NCI-H510A (cell line): ENCODE measurements around the gene EVA1C.
"Not testable (repeated sequence)": the region's sequence is repeated elsewhere in the genome, so short reads cannot be mapped to it uniquely, and the experiment has no call there.

ENCODE experiments used
- DNase-seq: peaks from one replicate; lab custom pipeline; 2025; lab: John Stamatoyannopoulos, UW

The EVA1C gene

DNA sequence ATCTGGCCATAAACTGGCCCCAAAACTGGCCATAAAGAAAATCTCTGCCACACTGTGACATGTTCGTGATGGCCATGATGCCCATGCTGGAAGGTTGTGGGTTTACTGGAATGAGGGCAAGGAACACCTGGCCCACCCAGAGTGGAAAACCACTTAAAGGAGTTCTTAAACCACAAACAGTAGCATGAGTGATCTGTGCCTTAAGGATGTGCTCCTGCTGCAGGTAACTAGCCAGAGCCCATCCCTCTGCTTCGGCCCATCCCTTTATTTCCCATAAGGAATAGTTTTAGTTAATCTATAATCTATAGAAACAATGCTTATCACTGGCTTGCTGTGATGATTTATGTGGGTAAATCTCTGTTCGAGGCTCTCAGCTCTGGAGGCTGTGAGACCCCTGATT lies 50.1 kb downstream of the EVA1C start:
- not testable (repeated sequence) for DNase-seq

DNA sequence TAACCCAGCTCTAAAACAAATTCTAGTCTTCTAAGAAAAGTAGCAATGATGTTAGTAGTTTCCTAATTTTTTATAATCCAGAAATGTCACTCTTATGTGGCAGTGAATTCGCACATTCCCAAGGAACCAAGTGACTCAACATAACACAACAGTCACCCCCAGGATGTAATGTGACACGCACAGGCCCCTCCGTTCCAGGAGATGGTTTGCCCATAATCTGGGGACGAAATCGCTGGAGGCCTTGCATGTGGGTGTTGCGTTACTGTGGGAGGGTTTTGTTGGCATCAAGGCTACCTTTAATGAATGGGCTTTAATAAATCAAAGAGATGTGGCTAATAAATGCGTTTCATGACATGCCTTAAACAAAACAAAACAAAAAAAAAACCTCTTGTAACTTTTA lies 50.9 kb downstream of the EVA1C start:
- no peak for DNase-seq

DNA sequence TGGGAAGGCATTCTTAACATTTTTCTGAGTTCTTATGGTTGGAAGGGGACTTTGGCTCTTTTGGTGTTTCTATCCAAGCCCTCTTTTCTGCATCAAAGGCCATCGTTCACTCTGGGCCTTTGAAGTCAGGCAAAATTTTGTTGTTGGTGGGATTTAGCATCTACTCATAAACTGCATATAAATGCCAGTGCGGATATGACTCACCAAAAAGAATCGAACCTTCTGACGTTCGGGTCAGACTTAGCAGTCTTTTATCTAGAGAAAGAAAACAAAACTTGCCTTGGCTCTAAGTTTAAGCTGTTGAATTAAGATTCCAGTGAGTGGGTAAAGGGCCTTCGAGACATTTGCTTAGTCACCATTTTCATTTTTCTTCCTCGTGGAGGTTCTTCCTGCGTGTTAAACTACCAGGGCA lies 51.4 kb downstream of the EVA1C start:
- no peak for DNase-seq

DNA sequence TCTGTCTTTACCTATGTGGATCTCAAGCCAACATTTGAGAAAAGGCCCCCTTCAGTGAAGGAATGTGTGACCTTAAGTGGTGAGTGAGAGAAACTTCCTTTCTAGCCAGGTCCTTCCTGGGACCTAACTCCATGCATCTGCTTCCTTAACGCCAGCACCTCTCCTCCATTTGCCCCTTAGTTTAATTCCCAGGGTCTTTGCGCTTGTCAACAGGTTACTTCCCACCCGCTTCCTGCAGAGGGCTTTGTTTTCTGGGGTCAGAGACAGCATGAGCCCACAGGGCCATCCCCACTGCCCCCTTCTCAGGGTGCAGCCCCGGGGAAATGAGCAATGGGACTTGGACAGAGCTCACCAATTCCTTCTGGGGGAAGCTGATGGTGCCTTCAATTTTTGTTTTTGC lies 54.8 kb downstream of the EVA1C start:
- no peak for DNase-seq

DNA sequence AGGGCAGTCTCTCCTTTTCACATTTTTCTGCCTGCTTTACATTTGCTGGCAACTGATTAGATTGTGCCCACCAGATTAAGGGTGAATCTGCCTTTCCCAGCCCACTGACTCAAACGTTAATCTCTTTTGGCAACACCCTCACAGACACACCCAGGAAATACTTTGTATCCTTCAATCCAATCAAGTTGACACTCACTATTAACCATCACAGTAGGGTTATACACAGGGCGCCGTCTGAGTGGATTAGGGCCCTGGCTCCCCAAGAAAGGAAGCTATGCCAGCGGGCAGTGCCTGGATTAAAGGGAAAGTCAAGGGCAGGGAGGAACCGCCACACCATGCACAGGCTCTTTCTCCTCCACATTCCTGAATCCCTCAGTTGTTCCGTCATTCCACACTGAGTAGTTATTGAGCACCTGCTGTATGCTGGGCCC lies 56.2 kb downstream of the EVA1C start:
- no peak for DNase-seq

DNA sequence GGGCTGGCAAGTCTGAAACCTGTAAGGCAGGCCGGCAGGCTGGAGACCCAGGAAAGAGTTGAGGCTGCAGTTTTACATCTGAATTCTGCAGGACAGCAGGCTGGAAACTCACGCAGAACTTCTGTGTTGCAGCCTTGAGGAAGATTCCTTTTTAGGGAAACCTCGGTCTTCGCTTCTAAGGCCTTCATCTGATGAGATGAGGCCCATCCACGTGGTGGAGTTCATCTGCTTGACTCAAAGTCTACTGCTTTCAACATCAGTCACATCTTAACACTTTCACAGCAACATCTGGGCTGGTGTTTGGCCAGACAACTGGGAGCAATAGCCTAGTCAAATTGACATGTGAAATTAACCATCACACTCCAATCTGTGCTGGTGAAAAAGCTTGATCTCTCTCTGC lies 57.1 kb downstream of the EVA1C start:
- no peak for DNase-seq

DNA sequence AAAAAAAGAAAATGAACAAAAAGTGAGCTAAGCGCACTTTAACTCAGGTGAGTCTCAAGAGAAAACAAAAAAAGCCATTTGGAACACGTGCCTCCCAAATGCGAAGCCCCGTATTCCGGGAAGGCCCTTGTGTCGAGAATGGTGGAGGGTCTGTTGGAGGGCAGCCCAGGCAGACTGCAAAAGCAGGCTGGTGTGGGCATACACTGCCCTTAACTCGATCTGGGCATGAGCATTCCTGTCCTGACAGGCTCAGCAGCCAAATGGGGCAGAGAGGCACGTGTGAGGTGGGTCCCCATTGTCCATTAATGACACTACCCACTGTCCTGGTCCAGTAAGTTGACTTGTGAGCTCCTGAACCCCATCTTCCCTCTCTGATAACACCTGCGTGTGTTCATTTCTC lies 57.7 kb downstream of the EVA1C start:
- DNase-seq: no peak

DNA sequence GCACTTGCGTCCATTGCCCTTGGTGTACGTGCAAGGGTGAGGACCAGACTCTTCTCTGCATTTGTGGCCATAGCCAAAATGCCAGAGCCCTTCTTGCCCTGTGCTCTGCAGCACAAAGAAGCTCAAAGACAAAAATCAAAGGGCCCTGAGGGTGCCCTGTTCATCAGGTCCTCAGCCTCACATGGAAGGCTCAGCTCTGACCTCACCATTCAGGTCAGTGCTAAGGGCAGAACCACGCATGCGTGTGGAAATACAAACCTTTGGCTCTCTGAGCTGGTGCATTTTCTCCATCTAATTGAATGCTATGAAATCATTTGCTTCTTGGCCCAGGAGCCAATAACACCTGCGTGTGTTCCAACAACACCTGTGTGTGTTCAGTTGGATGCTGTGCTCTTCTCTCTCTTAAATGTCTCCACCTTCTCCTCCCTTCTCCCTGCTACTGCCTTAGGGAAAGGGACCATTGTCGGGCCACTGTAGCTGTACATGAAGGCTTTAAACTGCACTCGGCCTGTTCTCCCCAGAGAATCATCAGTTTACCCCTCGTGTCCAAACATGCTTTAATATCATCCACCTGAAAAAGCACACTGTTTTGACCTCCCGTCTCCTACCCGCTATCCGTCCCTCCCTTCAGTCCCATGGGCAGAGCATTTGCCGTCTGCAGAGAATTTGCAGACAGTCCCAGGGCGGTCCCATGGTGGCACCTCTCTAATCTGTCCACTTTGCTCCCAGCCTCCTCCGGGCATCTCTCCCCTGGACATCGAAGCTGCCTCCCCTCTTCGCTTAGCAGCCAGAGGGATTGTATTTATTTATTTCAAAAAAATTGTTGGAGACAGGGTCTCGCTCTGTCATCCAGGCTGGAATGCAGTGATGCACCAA lies 60.6 kb downstream of the EVA1C start:
- no peak for DNase-seq

DNA sequence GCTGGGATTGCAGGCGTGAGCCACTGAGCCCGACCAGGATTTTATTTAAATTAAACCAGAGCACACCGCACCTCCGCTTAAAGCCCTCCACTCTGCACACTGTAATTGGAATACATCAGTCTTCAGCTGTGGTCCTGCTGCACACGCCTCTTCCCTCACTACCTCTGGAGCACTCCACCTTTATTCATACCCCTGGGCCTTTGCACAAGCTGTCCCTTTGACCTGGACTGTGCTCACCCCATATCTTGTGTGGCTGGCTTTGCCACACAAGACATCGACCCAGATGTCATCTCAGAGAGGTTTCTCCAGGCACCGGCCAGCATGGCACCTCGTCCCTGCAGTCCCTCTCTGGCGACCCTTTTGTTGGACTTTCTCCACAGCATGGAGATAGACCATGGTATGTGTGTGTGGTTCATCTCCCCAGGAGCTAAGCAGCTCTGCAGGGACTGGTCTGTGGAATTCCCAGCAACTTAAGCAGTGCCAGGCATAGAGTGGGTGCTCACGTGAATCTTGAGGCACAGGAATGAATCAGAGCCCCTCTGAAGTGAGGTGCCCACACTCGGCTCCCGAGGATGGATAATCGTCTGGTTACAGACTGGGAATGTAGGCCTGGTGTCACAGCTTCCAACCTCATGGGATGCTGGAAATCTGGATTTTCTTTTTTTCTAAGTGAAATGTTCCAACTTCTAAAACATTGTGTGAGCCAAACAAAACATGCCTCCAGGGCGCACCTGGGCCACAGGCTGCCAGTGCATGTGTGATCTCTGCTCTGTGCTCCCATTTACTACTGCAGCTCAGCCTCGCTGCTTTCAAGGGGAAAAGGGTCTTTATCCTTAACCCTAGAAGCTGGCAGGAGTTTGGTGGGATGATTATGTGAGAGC lies 61.9 kb downstream of the EVA1C start:
- DNase-seq: no peak

DNA sequence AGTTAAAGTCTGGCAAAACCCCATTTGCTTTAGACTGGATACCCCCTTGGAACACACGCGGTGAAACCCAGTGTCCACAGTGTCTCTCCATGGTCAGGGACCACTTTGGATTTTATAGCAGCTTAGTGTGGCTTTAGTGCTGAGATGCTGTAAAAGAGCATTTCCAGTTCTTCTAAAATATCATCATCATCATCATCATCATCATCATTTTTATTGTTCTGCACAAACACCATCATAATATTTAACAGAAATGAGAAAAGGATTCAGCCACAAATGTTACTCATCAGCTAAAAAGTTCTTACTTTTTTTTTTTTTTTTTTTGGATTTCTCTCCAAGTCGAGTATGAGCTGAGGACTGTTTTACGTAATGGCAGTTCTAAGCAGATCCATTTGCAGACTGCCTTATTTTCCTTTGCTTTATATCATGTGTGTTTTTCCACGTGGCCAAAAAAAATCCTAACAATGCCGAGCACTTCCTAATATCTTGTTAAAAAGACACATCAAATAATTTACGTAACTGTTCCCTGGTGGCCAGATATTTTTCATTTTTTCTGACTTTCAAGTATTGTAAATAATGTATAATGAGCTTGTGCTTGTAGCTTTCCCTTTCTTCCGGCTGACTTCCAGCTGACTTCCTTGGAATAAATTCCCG lies 62.8 kb downstream of the EVA1C start:
- no peak for DNase-seq

DNA sequence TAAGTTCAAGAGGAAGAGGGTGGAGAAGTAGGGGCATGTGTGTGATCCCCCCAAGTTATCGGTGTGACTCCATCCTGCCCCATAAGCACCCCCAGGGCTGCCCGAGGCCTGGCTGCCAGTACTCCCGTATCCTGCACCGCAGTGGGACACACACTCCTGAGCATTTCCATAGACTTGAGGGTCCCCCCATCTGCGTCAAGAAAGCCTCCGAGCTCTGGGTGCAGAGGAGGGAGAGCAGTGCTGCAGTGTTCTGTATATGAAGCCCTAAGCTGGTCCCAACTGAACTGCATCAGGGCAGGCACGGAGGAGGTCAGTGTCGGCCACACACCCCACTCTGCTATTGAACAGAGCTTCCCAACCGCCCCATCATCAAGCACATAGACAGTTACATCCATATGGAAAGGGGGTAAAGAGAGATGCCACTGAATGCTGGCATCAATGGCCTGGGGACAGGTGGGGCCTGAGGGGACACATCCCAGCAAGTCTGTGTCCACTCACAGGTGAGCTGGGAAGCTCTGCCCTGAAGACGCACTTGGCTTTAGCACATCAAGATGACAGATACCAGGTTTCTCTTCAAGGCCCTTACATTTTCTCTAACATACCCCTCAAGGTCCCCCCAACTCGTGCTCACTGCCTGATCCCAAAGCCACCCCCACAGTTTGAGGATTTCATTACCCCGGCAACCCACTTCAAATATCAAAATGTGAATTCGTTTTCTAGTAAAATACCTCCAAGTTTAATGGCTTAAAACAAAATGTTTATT lies 64.3 kb downstream of the EVA1C start:
- no peak for DNase-seq

DNA sequence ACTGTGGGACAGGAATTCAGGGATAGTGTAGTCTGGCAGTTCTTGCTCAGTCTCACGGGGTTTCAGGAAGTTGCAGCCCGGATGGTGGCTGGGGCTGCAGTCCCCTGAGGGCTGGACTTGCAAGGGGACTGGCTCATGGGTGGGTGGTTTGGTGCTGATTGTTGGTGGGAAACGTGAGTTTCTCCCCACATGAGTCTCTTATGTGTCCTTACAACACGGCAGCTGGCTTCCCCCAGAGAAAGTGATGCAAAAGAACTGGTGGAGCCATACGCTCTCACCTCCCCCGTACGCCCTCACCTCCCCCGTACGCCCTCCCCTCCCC lies 64.9 kb downstream of the EVA1C start:
- no peak for DNase-seq

DNA sequence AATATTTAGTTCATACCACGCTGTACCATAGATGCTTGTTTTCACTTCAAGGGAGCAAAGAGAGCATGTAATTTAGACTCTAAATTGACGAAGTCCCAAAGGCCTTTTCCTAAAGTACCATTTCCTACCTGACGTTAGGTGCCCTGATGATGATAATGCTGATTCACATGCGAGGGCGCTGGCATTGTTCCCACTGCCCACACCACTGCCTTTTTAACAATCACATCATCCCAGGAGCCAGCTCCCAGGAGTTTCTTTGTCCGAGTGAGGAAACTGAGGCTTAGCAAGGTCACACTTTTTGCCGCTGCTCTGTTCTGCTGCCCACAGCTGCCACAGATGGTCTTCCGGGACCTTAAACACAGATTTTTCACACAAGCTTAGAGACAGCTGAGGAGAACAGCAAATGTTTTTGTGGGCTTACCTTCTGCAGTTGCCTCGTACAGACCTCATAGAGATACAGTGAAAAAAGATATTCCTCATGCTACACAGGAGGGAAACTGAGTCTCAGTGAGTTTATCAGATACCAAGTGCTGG lies 69.4 kb downstream of the EVA1C start:
- DNase-seq: no peak

DNA sequence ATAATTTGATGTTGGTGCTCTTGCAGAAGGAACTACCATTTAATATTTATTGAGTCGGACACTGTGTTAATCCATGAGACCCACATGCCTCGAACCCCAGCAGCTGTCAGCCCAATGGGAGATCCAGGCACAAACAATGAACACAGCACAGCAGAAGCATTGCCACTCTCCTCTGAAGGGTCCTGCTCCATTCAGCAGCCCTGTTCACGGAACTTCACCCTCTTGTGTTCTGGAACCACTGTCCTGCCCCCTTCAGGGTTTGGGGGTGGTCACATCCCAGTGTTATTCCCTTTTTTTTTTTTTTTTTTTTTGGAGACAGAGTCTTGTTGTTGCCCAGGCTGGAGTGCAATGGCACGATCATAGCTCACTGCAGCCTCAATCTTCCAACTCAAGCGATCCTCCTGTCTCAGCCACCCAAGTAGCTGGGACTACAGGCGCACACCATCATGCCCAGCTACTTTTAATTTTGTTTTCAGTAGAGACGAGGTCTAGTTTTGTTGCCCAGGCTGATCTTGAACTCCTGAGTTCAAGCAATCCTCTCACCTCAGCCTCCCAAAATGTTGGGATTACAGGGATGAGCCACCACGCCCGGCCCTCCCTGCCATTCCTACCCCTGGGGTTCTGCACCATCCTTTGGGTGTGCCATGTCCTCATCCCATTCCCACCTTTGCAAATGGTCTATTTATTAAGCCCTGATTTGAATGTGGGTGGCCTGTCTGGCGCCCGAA lies 70.2 kb downstream of the EVA1C start:
- no peak for DNase-seq

DNA sequence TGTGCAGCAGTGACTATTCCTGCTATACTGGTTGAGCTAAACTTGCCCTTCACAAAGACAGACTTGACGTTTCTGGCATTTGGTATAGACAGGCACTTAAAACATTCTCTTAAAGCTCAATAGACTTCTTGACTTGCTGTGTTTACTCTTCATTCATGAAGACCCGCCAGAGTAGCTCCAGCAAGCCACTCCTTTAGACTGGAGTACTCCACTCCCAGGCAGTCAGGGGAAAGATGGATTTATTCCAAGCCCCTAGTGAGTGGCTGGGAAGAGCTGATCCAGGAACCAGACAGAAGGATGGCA lies 70.7 kb downstream of the EVA1C start:
- no peak for DNase-seq

DNA sequence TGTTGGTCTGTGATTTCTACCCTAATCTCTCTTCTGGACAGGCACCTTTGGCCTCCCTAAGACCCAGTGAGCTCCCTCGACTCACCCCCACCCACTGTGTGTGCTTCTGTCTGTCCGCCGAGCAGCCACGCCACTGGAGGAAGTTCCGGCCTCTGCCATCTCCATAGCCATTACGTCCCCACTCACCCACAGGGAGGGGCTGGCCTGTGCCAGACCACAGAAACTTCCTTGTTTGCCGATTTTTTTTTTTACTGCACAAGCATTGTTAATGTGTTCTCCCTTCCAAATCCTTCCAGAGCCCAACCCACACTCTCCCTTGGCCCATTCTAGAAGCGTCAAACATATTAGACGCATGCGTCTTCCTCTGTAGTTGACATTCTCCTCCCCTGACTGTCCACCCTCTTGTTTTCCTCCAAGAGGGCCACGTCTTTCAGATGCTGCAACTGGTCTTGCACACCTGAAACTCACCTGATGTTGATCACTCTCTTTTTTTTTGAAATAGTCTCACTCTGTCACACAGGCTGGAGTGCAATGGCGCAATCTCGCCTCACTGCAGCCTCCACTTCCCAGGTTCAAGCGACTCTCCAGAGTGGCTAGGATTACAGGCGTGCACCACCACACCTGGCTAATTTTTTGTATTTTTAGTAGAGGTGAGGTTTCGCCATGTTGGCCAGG lies 72.3 kb downstream of the EVA1C start:
- no peak for DNase-seq

DNA sequence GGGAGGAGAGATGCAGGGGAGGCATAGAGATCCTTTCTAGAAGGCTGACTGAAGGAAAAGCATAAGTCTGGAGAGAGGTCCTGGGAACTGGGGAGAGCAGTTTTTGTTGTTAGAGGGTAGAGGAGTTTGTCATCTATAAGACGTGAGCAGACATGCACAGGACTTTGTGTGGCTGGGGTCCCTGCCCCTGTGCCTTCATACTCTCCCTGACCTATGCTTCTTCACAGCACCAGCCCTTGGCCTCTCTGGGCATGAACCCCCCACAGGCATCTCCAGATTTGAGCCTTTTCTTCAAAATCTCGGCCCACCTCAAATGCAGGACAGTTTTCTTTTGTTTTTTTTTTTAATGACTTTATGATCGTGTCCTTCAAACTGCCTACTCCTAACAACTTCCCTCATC lies 79.9 kb downstream of the EVA1C start:
- no peak for DNase-seq

DNA sequence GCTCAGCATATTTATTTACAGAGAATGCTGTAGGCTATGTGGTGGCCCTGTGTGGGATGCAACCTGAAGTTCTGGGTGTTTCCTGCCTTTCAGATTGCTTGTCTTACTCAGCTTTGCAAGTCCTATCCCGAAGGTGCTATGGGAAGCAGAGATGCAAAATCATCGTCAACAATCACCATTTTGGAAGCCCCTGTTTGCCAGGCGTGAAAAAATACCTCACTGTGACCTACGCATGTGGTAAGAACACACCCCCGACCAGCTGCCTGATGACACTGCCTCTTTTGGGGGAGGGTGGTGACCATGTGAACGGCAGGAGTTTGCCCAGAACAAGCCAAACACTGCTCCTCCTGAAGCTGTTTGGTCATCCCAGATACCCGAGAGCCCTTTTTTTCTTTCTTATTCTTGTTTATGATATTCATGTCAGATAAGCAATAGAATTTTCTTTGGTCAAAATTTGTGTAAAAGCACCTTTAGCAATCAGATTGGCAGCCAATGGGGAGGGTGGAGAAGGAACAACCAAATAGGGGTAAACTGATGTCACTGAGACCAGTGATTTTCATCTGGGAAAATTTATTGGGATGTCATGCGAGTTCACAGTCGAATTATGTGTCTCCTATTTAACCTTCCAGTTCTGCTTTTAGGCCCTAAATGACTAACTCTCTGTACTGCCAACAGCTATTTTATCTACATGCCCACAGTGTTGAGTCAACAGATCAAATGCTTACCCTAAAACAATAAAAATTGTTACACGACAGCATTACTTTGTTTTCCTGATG lies 82.6 kb downstream of the EVA1C start:
- DNase-seq: no peak

DNA sequence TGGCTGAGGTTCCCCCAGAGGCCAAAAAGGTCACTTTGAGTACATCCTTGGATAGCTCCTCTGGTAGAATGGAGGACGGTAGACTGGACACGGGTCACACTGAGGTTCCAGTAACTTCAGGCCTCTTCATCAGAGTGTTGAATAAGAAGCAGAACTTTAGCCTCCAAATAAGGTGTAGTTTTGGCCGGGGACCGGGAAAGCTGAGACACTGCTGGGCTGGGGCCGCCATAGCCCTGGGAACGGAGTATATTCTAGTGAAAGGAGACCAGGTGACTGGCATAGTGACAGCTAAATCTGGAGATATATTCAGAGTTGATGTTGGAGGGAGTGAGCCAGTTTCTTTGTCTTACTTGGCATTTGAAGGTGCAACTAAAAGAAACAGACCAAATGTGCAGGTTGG lies 84.1 kb downstream of the EVA1C start:
- no peak for DNase-seq
